GM04503 (cell line): ENCODE measurements around the gene SOX13.
"Not testable (repeated sequence)": the region's sequence is repeated elsewhere in the genome, so short reads cannot be mapped to it uniquely, and the experiment has no call there.

Source experiments
- DNase-seq: peaks from one replicate; pipeline ENCODE4 v3.0.0-alpha.2; 2012; ENCODE audit warnings: low read depth

SOX13 gene

DNA sequence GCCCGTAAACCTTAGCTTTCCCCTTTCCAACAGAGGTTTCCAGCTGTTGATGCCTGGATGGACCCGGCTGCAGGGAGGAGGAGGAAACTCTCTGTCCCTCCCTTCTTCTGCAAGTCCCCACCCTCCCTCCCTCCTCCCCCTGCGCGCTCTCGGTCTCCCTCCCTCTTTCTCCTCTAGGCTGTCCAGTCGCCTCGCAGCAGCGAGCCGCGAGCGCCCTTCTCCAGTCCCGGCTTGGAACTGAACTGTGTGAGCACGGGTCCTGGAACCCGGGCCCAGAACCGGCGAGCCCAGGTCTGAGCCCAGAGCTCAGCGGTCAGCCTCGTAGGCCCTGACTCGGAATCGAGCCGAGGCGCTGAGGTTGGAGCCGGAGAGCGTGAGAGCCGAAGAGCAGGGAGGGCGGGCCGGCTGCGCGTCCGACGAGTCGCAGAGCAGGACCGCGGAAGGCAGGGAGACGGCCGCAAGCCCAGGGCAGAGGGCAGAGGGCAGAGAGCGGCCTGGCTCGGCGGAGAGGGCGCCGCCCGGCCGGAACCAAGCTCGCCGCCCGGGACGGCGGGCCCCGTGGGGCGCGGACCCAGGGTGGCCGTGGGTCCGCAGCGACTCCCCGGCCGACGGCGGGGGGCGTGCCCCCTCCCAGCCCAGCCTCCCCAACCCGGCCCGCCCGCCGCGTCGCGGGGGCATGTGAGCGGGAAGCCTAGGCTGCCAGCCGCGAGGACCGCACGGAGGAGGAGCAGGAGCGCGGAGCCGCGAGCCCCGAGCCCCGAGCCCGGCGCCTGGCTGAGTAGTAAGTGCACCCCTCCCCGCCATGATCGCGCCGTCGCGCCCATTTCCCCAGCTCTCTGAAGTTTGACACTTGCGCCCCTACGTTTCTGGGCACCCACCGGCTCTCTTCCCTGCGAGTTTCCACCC, at the start of gene SOX13:
TSS of gene SOX13 (plus strand) at position 185 of the 906 bp plus-strand sequence. CDS start 39,801 bp downstream, outside the sequence.
- no peak for DNase-seq

DNA sequence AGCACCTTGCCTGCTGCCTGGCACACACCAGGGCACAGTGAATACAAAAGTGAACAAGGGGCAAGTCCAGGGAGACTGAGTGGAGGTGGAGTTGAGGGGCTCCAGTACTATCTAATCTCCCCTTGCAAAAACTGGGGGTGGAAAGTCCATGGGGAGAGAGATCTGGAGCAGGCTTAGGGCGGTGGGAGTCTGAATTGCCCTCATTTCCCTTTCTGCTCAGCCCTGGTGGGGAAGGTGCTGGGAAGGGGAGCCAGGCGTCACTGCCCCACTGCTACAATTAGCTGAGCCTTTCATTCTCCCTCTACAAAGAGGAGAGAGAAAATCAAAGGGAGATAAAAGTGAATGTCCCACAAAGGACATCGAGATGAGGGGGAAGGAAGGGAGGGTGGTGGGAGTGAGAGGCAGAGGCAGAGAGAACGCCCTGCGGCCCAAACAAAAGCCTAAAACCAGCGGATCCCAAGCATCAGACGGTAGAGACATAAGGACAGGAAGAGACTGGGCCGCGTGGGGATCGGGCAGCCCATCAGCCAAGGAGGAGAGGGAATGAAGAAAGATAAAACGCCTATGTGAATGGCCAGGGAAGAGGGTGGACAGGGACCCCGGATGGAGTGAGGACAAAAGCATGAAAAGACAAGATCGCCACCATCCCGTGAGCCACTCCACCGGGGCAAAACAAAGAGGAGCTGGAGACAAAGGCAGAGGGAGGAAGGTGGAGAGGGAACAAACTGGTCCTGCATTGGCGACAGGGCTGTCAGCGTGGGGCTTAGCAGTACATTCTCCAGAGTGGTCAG, 46.8 kb upstream of the SOX13 start:
- DNase-seq: no peak

DNA sequence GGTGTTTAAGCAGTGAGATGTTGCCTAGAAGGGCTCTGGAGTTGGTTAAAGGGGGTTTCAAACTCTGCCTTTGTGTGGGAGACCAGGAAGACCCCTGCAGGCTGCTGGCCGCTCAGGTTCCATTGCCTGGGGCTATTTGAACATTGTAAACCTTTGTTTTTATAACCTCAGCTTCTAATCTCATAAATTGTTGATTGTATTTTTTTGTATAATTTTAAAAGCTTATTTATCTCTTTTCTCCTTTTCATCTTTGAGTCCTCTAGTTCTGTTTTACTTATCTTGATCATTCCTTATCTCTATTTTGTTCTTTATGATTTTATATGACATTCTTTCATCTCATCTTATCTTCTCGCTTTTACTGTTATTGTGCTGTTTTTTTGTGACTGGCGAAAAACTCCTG, 45.5 kb upstream of the SOX13 start:
- no peak for DNase-seq

DNA sequence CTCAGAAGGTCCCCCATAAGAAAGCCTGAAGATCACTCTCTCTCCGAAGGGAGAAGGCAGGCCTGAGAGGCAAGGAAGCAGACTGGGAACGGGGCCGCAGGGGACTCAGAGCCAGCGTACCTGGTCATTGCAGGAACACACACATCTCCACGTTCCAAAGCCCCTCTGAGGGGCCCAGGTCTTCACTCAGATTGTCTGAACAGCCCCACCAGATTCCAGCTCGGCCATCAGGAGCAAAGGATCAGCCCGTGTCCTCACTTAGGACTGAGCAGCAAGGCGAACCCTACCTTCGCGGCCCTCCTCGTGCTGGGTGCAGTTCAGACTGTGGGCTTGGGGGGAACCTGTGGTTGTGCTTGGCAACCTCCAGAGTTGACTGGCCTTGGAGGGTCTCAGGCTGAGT, 43.9 kb upstream of the SOX13 start:
- no peak for DNase-seq

DNA sequence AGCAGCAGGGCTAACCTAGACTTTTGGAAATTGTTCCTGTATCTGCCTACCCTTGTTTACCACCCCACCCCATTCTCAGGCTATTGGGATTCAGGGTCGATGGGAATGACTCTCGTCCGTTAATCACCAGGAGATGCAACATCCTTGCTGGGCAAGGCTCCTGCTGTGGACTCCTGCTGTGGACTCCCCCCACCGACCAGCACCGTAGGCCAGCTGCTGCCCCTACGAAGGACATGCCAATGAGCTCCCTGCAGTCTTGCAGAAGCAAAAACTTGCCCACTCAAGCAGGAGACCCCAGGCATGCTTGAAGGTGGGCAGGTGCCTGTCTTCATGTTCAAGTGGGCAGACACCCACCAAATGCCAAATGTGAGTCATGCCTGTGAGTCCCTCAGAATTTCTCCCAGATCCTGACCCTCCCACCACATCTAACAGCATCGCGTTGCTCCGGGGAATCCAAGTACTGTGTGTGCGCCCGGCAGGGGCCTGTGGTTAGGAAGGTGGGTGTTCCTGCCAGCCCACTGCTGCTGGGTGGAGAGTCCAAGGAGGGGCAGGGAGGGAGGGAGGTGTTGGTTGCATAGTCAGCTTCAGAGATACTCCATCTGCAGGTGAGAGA, 41.7 kb upstream of the SOX13 start:
- no peak for DNase-seq

DNA sequence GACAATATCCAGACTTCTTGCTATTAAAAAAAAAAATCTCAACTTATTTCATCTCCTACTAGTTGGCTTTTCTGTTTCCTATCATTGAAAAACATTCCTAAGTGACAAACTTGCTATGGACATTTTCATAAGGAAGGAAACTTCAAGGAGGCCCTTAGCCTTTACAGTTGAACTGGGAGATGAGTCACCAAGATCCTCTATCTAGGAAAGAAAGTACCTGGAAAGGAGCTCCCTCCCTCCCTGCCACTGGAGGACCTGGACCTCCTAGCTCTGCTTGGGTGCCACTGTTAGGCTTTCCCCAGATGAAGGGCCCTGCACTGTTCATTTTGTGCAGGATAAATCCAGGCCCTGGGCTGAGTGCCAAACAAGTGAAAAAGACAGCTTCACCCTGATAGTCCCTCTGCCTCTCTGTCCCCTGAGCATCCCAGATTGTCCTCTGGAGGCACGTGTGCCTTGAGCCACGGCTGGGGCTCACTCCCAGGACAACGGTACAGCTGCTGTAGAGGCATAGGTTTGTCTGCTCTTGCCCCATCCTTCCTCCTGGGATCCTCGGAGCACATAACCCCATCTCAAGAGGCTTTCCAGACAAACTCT, 40.2 kb upstream of the SOX13 start:
- DNase-seq: no peak

DNA sequence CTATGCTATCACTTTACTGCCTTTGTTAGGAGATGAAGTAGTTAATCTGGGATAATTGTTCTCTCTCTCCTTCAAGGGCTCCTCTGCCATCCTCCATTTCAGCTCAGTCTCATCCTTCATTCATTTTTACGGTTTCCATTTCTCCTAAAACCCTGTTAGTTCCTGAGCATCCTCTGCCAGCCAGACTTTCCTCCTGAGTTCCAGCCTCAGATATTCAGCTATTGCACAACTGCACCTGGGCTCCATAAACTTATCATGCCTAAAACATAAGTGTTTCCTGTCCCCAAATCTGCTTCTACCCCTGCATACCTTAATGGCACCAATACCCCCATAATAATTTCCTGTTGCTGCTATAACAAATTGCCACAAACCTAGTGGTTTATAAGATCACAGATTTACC, 39.6 kb upstream of the SOX13 start:
- no peak for DNase-seq

DNA sequence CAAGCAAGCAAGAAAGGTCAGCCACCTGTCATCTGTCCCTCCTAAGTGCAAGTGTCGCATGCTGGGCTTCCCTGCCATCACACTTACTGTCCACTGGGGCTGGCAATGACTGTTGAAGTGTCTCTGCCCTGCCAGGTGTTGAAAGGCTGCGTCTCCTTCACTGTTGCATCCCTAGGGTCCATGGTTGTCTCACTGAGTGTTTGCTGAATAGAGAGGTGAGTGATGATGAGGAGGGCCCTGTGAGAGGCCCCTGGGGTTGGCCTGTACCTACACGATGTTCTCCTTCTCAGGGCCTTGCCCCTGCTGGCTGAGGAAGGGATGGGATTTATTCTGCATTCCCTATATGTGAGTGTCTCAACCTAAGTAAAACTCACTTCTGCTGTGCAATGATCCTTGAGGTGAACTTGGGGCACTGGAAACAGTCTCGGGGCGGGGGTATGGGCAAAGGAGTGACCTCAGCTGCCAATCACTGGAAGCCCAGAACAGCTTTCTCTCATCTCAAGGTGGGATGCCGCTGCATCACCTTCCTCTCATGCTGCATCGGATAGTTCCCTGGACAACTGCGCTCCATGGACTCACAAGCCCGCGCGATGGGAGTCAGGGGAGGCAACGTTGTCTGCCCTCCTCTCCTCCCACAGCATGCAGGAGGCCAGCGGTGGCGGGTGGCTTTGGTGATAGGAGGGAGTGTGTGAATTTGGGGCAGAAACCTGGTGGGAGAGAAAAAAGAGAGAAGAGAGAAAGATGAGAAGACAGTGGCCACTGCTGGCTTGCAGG, 35.8 kb upstream of the SOX13 start:
- no peak for DNase-seq

DNA sequence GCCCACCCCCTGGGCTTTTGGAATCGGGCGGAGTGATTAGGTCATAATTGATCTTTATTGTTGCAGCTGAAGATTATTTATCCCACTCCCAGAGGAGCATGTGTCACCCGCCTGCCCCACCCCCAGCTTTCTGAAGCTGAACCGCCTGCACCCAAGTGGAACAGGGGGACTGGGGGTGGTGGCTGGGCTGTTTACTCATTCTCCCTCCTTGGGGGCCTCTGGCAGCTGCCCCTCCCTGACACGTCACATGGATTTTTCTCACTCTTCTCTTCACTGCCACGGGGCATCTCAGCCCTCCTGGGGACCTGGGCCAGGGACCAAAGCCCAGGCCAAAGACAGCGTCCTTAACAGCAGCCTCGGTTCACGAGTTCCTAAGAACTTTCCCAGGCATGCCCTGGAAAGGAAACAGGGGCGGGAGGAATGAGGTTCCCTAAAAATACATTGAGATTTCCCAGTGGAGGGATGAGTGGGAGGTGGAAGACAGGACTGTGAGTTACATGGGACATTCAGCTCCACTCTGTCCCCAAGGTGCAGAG, 31.6 kb upstream of the SOX13 start:
- DNase-seq: no peak

DNA sequence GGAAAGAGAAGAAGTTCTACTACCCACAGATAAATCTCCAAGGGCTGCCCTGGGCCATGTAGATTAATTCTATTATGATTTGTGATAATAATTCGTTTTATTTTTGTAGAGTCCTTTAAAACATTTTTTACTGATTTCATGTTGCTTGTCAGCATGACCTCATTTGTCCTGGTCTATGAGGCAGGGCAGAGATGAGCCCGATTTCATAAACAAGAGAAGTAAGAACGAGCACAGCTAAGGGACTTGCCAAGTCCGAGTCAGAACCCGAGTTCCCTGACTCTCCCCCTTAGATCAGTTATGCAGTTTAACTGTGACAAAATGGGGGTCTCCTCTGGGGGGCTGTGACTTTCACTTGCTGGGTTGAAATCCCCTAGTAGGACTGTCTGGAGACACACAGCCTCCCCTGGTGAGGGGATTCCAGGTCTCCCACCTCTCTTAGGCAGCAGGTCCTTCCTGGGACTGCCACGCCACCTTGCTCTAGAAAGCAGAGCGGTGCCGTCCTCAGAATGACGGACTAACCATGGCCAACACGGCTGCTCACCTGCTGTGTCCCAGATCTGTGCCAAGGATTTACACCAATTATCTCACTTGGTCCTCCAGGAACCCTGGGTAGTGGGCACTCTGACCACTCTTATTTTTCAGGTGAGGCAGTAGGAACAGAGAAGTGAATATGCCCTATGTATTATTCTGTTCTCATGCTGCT, 31.0 kb upstream of the SOX13 start:
- DNase-seq: no peak

DNA sequence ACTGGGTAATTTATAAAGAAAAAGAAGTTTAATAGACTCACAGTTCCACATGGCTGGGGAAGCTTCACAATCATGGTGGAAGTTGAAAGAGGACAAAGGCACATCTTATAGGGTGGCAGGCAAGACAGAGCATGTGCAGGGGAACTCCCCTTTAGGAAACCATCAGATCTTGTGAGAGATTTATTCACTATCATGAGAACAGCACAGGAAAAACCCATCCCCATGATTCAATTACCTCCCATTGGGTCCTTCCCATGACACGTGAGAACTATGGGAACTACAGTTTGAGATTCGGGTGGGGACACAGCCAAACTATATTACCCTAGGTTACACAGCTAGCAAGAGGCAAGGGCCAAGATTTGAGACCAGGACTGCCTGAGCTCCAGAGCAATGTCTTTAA, 30.4 kb upstream of the SOX13 start:
- no peak for DNase-seq

DNA sequence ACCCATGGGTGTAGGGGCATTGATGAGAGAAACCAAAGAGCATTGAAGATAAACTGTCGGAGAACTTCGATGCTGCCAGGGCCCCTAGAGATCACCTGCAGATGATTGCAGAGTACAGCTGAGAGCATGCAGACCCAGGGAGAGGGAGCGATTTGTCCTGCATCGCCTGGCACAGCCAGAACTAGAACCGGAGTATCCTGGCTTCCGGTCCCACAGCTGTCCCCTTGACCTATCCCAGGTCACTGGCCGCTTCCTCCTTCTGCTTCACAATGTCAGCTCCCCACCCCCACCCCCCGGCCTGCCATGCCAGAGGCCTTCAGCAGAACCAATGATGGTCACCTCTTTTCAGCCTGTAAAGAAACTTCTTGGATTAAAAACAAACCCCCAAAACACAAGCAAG, 29.2 kb upstream of the SOX13 start:
- no peak for DNase-seq

DNA sequence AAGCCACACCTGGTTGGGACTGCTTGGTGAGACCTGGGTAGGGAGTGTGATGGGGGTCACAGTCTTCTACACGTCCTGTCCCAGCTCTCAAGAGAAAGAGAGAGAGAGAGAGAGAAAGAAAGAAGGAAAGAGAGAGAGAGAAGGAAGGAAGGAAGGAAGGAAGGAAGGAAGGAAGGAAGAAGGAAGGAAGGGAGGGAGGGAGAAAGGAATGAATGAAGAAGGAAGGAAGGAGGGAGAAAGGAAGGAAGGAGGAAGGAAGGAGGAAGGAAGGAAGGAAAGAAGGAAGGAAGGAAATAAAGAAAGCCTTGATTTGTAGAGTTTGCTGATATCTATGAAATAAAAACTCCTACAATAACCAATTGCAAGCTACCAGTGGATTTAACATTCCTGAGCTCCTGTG, 28.5 kb upstream of the SOX13 start:
- DNase-seq: no peak

DNA sequence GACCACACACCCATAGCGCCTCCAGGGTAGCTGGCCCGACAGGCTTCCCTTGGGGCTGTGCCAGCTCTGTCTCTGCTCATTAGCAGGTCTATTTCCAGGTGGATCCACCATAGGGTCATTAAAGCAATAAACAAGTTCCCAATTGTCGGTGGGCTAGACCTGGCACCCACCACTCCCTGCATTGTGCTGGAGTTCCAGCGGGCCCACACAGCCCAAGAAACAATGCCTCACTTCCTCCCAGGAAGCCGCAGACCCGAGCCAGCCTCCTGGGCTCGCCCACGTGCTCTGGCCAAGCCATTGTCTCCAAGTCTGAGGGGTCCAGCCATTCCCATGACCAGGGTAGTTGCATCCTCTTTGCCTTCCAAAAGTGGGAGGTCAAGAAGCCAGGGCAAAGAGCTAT, 27.5 kb upstream of the SOX13 start:
- DNase-seq: no peak

DNA sequence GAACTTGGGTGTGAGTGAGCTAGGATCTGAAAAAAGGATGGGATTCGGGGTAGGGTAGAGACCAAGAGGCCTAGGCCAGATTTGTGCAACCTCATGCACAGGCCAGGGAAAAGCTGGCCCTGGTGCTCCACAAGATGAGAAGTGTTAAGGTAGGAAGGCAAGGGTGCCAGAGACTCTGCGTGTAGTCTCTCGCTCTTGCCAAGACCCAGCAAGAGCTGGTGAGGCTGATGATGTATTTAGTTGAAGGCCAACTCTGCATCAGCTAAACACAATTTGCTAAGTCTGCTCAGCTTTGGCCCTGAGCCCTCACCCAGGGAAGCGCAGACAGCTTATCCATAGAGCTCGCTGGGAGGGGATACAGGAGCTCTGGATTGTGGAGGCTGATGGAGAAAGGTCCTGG, 26.6 kb upstream of the SOX13 start:
- no peak for DNase-seq

DNA sequence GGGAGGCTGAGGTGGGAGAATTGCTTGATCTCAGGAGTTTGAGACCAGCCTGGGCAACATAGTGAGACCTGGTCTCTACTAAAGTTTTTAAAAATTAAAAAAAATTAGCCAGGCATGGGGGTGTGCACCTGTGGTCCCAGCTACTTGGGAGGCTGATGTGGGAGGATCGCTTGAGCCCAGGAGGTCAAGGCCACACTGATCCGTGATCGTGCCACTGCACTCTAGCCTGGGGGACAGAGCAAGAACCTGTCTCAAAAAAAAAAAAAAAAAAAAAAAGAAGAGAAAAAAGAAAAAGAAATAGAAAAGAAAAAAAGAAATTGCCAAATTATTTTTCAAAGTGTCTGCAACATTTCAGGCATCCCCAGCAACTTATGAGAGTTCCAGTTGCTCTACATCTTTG, 24.1 kb upstream of the SOX13 start:
- not testable (repeated sequence) for DNase-seq

DNA sequence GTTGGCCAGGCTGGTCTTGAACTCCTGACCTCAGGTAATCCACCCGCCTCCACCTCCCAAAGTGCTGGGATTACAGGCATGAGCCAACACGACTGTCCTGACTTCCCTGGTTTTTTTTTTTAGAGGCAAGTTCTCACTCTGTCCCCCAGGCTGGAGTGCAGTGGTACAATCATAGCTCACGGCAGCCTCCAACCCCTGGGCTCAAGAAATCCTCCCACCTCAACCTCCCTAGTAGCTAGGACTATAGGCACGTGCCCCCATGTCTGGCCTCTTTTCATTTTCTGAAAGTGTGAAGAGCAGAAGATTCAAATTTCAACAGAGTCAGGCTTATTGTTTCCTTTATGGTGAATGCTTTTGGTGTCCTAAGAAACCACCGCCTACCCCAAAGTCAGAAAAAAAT, 21.7 kb upstream of the SOX13 start:
- no peak for DNase-seq

DNA sequence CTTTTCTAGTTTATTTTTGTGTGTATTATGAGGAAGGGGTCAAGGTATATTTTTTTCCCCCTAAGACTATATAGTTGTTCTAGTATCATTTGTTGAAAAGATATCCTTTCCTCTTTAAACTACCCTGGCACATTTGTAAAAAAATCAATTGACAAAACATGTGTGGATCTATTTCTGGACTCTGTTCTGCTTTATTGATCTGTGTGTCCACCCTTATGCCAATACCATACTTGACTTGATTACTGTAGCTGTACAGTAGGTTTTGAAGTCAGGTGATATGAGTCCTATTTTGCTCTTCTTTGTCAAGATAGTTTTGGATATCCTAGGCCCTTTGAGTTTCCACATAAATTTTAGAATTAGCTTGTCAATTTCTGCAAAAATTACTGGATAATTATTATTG, 21.2 kb upstream of the SOX13 start:
- no peak for DNase-seq

DNA sequence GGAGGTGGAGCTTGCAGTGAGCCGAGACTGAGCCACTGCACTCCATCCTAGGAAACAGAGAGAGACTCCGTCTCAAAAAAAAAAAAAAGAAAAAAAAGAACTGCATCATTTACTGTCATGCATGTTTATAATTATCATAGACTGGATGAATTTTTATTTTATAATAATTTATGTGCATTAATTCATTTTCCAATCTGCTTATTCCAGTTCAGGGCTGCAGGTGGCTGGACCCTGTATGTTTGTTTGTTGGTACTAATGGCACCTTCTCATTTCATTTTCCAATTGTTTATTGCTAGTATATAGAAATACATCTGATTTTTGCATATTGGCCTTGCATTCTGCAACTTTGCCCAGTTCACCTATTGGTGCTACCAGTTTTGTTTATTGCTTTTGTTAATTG, 19.0 kb upstream of the SOX13 start:
- no peak for DNase-seq

DNA sequence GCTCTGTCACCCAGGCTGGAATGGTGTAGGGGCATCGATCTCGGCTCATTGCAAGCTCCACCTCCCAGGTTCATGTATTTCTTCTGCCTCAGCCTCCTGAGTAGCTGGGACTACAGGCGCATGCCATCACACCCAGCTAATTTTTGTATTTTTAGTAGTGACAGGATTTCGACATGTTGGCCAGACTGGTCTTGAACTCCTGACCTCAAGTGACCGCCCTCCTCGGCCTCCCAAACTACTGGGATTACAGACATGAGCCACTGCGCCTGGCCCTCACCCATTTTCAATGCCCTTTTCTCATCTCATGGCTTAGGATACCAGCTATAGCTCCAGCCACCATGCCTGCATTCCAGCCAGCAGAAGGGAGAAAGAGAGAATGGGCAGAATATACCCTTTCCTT, 12.9 kb upstream of the SOX13 start:
- no peak for DNase-seq

DNA sequence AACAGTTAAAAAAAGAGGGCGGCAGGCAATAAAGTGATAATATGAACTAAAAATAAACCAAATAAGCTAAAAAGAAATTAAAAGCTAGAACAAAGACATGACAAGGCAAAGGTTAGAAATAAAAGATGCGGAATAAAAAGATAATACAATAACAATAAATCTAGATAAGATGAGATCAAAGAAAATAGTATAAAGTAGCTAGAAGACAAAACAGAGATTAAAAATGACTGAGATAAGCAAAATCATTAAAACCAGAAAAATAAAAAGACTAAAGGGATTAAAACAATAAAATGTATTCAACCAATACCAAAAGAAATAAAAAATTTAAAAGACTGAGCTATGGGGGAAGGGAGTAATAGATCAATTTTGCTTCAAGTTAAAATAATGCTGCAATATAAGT, 10.8 kb upstream of the SOX13 start:
- DNase-seq: no peak
